Muscle layer of colon (tissue), 2 donors: ENCODE data around the gene MPRIP.

Experiments used
- H3K27ac ChIP-seq: one replicate; pipeline ENCODE4 v1.7.0; 2013; ENCODE audit warnings: low read depth, mild to moderate bottlenecking, low read length, moderate library complexity
- H3K27me3 ChIP-seq, 2 donors: one replicate each; pipeline ENCODE4 v1.7.0; 2013; ENCODE audit warnings: low read length in 2 of 2, mild to moderate bottlenecking in 2 of 2; ENCODE audit not compliant: insufficient read depth in 2 of 2, control insufficient read depth in 1 of 2
- H3K36me3 ChIP-seq: one replicate; pipeline ENCODE4 v1.7.0; 2013; ENCODE audit warnings: mild to moderate bottlenecking, low read length; ENCODE audit not compliant: insufficient read depth
- H3K4me1 ChIP-seq: one replicate; pipeline ENCODE4 v1.7.0; 2013; ENCODE audit warnings: mild to moderate bottlenecking, low read length; ENCODE audit not compliant: insufficient read depth
- H3K4me3 ChIP-seq, 2 donors: one replicate each; pipeline ENCODE4 v1.7.0; 2013; ENCODE audit warnings: low read length in 2 of 2, low read depth in 1 of 2, mild to moderate bottlenecking in 1 of 2, moderate library complexity in 1 of 2
- H3K9ac ChIP-seq: one replicate; pipeline ENCODE4 v1.7.0; 2013; ENCODE audit warnings: low read length
- H3K9me3 ChIP-seq: one replicate; pipeline ENCODE4 v1.7.0; 2013; ENCODE audit warnings: mild to moderate bottlenecking, low read length
- donor health status: abdominal sarcoma.
- donor health status: Adenocarcinoma of cecum.

MPRIP gene

GRCh38 chr17:17078832-17079231 lies 36.6 kb downstream of the MPRIP start:
- H3K9me3 ChIP-seq: no peaks in the 10 kb centered on the region
- no peak overlapping the region for H3K9ac ChIP-seq
- H3K4me1 ChIP-seq: peaks cover 45% of the 10 kb centered on the region
- H3K27ac ChIP-seq: no peak overlapping the region
- peaks cover 23% of the 10 kb centered on the region for H3K36me3 ChIP-seq
- no peak overlapping the region for H3K4me3 ChIP-seq
- H3K27me3 ChIP-seq: no peaks in the 10 kb centered on the region

- H3K27me3 ChIP-seq: no peaks in the 10 kb centered on the region
- peaks cover 40% of the 10 kb centered on the region for H3K4me1 ChIP-seq
- no peak overlapping the region for H3K9ac ChIP-seq
- no peaks in the 10 kb centered on the region for H3K9me3 ChIP-seq
- H3K36me3 ChIP-seq: peaks cover 26% of the 10 kb centered on the region
- H3K4me3 ChIP-seq: no peak overlapping the region
- no peak overlapping the region for H3K27ac ChIP-seq
These were observed 37.1 kb downstream of the MPRIP start for GRCh38 chr17:17079336-17079735.

DNA sequence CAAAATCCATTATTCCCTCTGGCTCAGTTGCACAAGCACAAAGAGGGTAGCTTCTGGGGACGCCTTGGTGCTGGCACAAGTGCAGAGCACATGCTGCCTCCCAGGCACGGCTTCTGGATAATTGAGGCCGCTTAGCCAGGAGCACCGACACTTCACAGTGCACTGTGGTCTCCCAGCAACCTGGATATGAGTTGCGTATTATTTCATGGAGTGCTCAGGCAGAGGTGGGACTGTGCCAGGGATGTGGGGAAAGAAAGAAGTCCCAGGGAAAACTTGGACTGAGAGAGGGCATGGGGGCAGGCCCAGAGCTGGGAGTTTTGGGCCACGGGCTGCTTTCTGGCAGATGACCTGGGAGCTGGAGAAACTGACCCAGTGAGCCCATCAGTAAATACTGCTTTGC lies 37.5 kb downstream of the MPRIP start:
- peaks cover 36% of the 10 kb centered on the region for H3K4me1 ChIP-seq
- peaks cover 29% of the 10 kb centered on the region for H3K36me3 ChIP-seq
- H3K9ac ChIP-seq: no peak overlapping the region
- no peaks in the 10 kb centered on the region for H3K27me3 ChIP-seq
- no peak overlapping the region for H3K27ac ChIP-seq
- H3K9me3 ChIP-seq: no peaks in the 10 kb centered on the region
- H3K4me3 ChIP-seq: no peak overlapping the region

- peaks cover 29% of the 10 kb centered on the region for H3K36me3 ChIP-seq
- H3K4me1 ChIP-seq: peaks cover 32% of the 10 kb centered on the region
- no peak overlapping the region for H3K27ac ChIP-seq
- H3K9me3 ChIP-seq: no peaks in the 10 kb centered on the region
- no peak overlapping the region for H3K9ac ChIP-seq
- H3K4me3 ChIP-seq: no peak overlapping the region
- H3K27me3 ChIP-seq: no peaks in the 10 kb centered on the region
These were observed 37.9 kb downstream of the MPRIP start for GRCh38 chr17:17080181-17080631.

GRCh38 chr17:17080781-17081180 lies 38.5 kb downstream of the MPRIP start:
- Histone ChIP-seq H3K27ac (no peak overlapping the region), H3K9me3 (no peaks in the 10 kb centered on the region), H3K9ac (no peak overlapping the region), H3K36me3 (peaks cover 29% of the 10 kb centered on the region), H3K27me3 (no peaks in the 10 kb centered on the region), H3K4me1 (peaks cover 26% of the 10 kb centered on the region), H3K4me3 (no peak overlapping the region)

DNA sequence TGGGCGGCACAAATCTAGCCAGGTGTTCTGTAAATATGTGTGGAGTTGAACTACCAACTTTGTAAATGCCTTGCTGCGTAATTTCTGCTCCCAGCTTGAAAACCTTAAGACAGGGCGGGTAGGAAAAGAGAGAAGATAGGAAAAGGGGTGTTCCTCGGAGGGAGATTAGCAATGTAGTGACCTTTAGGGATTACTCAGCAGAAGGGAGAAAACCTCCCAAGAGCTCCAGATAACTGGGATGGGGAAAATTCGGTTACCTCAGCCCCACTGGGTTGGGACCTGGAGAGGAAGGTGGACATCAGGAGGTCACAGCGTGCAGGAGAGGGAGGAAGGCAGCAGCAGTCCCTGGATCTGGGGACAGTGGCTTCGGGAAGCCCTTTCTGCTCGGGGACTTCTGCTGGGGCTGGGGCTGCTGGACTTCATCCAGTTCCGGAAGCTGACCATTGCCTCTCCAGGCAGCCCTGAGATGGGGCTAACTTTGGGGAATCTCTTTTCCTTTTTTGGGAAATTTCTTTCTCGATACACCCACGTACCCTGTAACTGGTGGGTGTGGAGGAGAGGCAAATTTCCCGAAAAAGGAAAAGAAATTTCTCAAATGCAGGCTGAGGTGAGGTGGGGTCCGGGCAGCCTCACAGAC lies 39.2 kb downstream of the MPRIP start:
- H3K27ac ChIP-seq: no peak overlapping the region
- H3K9me3 ChIP-seq: no peaks in the 10 kb centered on the region

DNA sequence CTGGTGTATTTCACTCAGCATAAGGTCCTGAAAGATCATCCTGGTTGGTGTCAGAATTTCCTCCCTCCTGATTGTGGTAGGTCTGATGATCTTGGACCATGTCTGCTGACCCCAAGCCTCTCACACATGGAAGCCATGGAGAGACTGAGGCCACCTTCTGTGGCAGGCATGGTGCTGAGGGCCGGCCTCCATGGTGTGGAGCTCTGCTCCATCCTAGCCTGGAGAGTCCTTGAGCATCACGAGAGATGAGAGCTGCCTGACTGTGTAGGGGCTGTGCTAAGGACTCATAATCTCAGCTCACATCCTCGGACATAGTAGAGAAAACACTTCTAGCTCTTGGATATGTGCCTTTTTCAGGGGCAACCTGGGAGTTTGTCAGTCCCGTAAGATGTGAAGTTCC lies 40.6 kb downstream of the MPRIP start:
- Histone ChIP-seq H3K27ac (no peak overlapping the region), H3K9ac (no peak overlapping the region), H3K9me3 (no peaks in the 10 kb centered on the region), H3K36me3 (peaks cover 24% of the 10 kb centered on the region), H3K27me3 (no peaks in the 10 kb centered on the region), H3K4me3 (no peak overlapping the region), H3K4me1 (peaks cover 19% of the 10 kb centered on the region)

More for the DNA sequence above, 39.2 kb downstream of the MPRIP start:
- H3K9ac ChIP-seq: no peak overlapping the region
- no peaks in the 10 kb centered on the region for H3K27me3 ChIP-seq
- peaks cover 19% of the 10 kb centered on the region for H3K4me1 ChIP-seq
- H3K36me3 ChIP-seq: peaks cover 29% of the 10 kb centered on the region
- H3K4me3 ChIP-seq: no peak overlapping the region

DNA sequence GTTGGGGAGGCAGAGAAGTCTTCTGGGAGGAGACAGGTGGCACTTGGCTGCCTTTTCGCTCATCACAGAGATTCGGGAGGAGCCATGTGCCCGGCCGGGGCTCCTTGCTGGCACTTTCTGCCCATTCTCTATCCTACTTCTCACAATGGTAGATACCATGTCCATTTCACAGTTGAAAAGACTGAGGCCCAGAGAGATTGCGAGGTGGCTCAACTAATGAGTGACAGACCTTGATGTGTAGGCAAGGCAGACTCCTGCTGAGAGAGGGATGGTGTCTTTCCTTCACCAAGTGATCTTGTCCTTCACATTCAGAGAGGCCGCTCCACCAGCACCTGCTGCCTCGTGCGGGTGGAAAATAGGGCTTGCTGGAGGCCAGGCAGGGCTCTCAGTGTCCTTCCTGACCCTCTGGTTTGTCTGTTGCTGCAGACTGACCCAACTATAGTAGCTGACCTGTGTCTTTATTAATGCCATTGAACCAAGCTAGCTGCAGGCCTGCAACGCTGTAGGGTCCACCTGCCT lies 42.1 kb downstream of the MPRIP start:
- H3K36me3 ChIP-seq: peaks cover 22% of the 10 kb centered on the region
- no peak overlapping the region for H3K4me3 ChIP-seq
- no peaks in the 10 kb centered on the region for H3K9me3 ChIP-seq
- H3K4me1 ChIP-seq: peaks cover 12% of the 10 kb centered on the region
- H3K27ac ChIP-seq: no peak overlapping the region
- no peaks in the 10 kb centered on the region for H3K27me3 ChIP-seq
- H3K9ac ChIP-seq: no peak overlapping the region

- Histone ChIP-seq H3K27ac (no peak overlapping the region), H3K4me1 (peaks cover 6% of the 10 kb centered on the region), H3K4me3 (no peak overlapping the region), H3K36me3 (peaks cover 22% of the 10 kb centered on the region), H3K27me3 (no peaks in the 10 kb centered on the region), H3K9ac (no peak overlapping the region), H3K9me3 (no peaks in the 10 kb centered on the region)
These were observed 42.7 kb downstream of the MPRIP start for GRCh38 chr17:17084941-17085340.

DNA sequence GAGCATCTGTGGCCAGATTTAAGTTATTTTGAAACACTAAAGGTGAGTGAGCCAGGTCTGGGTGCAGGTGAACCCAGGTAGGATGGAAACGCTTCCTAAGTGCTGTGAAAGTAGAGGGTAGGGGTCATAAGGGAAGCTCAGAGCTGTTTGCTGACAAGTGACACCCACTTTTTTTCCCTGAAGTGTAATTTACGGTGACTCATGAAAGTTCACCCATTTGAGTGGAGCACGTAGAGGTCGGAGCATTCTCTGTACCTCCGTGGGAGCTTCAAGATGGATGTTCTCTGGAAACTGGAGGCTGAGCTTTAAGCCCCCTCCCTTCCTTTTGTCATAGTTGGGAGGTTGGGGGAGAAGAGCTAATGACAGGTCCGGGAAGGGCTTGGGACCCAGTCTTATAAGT lies 44.3 kb downstream of the MPRIP start:
- H3K4me3 ChIP-seq: no peak overlapping the region
- no peak overlapping the region for H3K9ac ChIP-seq
- no peaks in the 10 kb centered on the region for H3K4me1 ChIP-seq
- H3K27me3 ChIP-seq: no peaks in the 10 kb centered on the region
- peaks cover 28% of the 10 kb centered on the region for H3K36me3 ChIP-seq
- no peaks in the 10 kb centered on the region for H3K9me3 ChIP-seq
- H3K27ac ChIP-seq: no peak overlapping the region

- Histone ChIP-seq H3K27me3 (no peaks in the 10 kb centered on the region), H3K36me3 (peaks cover 27% of the 10 kb centered on the region), H3K4me3 (no peak overlapping the region), H3K27ac (no peak overlapping the region), H3K4me1 (peaks cover 6% of the 10 kb centered on the region), H3K9ac (no peak overlapping the region), H3K9me3 (no peaks in the 10 kb centered on the region)
These were observed 45.3 kb downstream of the MPRIP start for GRCh38 chr17:17087424-17088015.

- Histone ChIP-seq H3K4me1 (peaks cover 12% of the 10 kb centered on the region), H3K9me3 (no peaks in the 10 kb centered on the region), H3K4me3 (no peak overlapping the region), H3K27me3 (no peaks in the 10 kb centered on the region), H3K36me3 (peaks cover 21% of the 10 kb centered on the region), H3K27ac (no peak overlapping the region), H3K9ac (no peak overlapping the region)
These were observed 45.8 kb downstream of the MPRIP start for GRCh38 chr17:17088086-17088485.
